GM23338 (cell line): ENCODE results near the gene KRT84. TPM values are rescaled to one million over a fixed set of nuclear protein-coding genes. Genes with fewer than 3 reads are reported as not detected.

Source experiments
- ATAC-seq: fragments of 200-7000 bp; cut with Tn5 transposase; 3 replicates; pipeline ENCODE4 v1.9.1; 2020
- DNase-seq: peaks from one replicate; pipeline ENCODE4 v3.0.0-alpha.2; 2015; ENCODE audit warnings: low spot score
- H2AFZ ChIP-seq: fragments of 200-600 bp; sonication (generic); 2 replicates; pipeline ENCODE4 v1.8.0; 2016; ENCODE audit warnings: antibody characterized with exemption, mild to moderate bottlenecking, moderate library complexity
- H3F3A ChIP-seq: fragments of 200-600 bp; sonication (generic); replicated peaks from 2 replicates; pipeline ENCODE4 v1.8.0; 2017; ENCODE audit warnings: antibody characterized with exemption, mixed run types, low read depth
- H3K27ac ChIP-seq: fragments of 200-600 bp; sonication (generic); 2 replicates; pipeline ENCODE4 v1.6.1; 2016; ENCODE audit warnings: low read depth
- H3K27me3 ChIP-seq: fragments of 200-600 bp; sonication (generic); 2 replicates; pipeline ENCODE4 v1.8.0; 2016; ENCODE audit warnings: mild to moderate bottlenecking, mixed run types, moderate library complexity; ENCODE audit not compliant: insufficient read depth
- H3K36me3 ChIP-seq: fragments of 200-600 bp; sonication (generic); 2 replicates; pipeline ENCODE4 v1.8.0; 2016; ENCODE audit warnings: mild to moderate bottlenecking; ENCODE audit not compliant: insufficient read depth
- H3K4me1 ChIP-seq: fragments of 200-600 bp; sonication (generic); 2 replicates; pipeline ENCODE4 v1.8.0; 2016; ENCODE audit warnings: mild to moderate bottlenecking, moderate library complexity; ENCODE audit not compliant: insufficient read depth
- H3K4me2 ChIP-seq: fragments of 200-600 bp; sonication (generic); 2 replicates; pipeline ENCODE4 v1.7.1; 2017; ENCODE audit warnings: mixed run types
- H3K4me3 ChIP-seq: fragments of 200-600 bp; sonication (generic); 2 replicates; pipeline ENCODE4 v1.6.1; 2016; ENCODE audit warnings: mixed run types
- H3K79me2 ChIP-seq: fragments of 200-600 bp; sonication (generic); replicated peaks from 2 replicates; pipeline ENCODE4 v1.8.0; 2017; ENCODE audit warnings: mild to moderate bottlenecking; ENCODE audit not compliant: insufficient read depth
- H3K9me2 ChIP-seq: fragments of 200-600 bp; sonication (generic); 2 replicates; pipeline ENCODE4 v1.8.0; 2017; ENCODE audit not compliant: insufficient read depth
- H4K20me1 ChIP-seq: fragments of 200-600 bp; sonication (generic); replicated peaks from 2 replicates; pipeline ENCODE4 v1.8.0; 2017; ENCODE audit warnings: mild to moderate bottlenecking; ENCODE audit not compliant: insufficient read depth
- H3K27ac Mint-ChIP-seq: 2 replicates; pipeline ENCODE4 v1.8.0; 2020; ENCODE audit warnings: inconsistent platforms, mild to moderate bottlenecking, moderate library complexity, mixed read lengths
- H3K27me3 Mint-ChIP-seq: 3 replicates; pipeline ENCODE4 v1.8.0; 2022; ENCODE audit warnings: low read depth, mild to moderate bottlenecking, moderate library complexity, mixed read lengths, inconsistent platforms; ENCODE audit not compliant: insufficient read depth, poor library complexity
- H3K36me3 Mint-ChIP-seq: 3 replicates; pipeline ENCODE4 v1.8.0; 2021; ENCODE audit warnings: low read depth, mild to moderate bottlenecking, inconsistent platforms, moderate library complexity, mixed read lengths
- H3K4me1 Mint-ChIP-seq: 3 replicates; pipeline ENCODE4 v1.8.0; 2020; ENCODE audit warnings: mild to moderate bottlenecking, inconsistent platforms, mixed read lengths
- H3K4me3 Mint-ChIP-seq: 3 replicates; pipeline ENCODE4 v1.8.0; 2021; ENCODE audit warnings: moderate library complexity, mild to moderate bottlenecking, inconsistent platforms, mixed read lengths
- H3K9me3 Mint-ChIP-seq: 3 replicates; pipeline ENCODE4 v1.8.0; 2020; ENCODE audit warnings: moderate library complexity, mild to moderate bottlenecking, inconsistent platforms, mixed read lengths
- CREB1 ChIP-seq: fragments of 250-450 bp; sonication (Bioruptor Pico); IDR thresholded peaks from 2 replicates; pipeline ENCODE4 v1.5.0; 2020; ENCODE audit warnings: low read depth, mild to moderate bottlenecking, moderate library complexity
- EZH2 ChIP-seq: fragments of 200-600 bp; sonication (generic); IDR thresholded peaks from one replicate; pipeline ENCODE4 v1.8.0; 2017; ENCODE audit warnings: antibody characterized with exemption, mild to moderate bottlenecking, low read depth; ENCODE audit not compliant: unreplicated experiment
- EZH2phosphoT487 ChIP-seq: fragments of 200-600 bp; sonication (generic); IDR thresholded peaks from one replicate; pipeline ENCODE4 v1.8.1; 2018; ENCODE audit warnings: antibody characterized with exemption; ENCODE audit not compliant: unreplicated experiment
- JUNB ChIP-seq: IDR thresholded peaks from one replicate; pipeline ENCODE4 v1.6.1; 2016; ENCODE audit warnings: antibody characterized with exemption; ENCODE audit not compliant: unreplicated experiment
- NANOG ChIP-seq: IDR thresholded peaks from 2 replicates; pipeline ENCODE4 v1.6.1; 2016; ENCODE audit warnings: antibody characterized with exemption, borderline replicate concordance
- POLR2AphosphoS5 ChIP-seq: IDR thresholded peaks from 2 replicates; pipeline ENCODE4 v1.6.1; 2016; ENCODE audit warnings: antibody characterized with exemption, low read depth
- ZNF114 ChIP-seq: fragments of 250-450 bp; sonication (Bioruptor Pico); IDR thresholded peaks from 2 replicates; pipeline ENCODE4 v1.5.0; 2020; ENCODE audit warnings: mild to moderate bottlenecking, moderate library complexity
- ZNF331 ChIP-seq: fragments of 250-450 bp; sonication (Bioruptor Pico); IDR thresholded peaks from 2 replicates; pipeline ENCODE4 v1.5.0; 2020; ENCODE audit warnings: low read depth, mild to moderate bottlenecking, moderate library complexity
- ZNF462 ChIP-seq: fragments of 250-450 bp; sonication (Bioruptor Pico); IDR thresholded peaks from 2 replicates; pipeline ENCODE4 v1.5.0; 2020; ENCODE audit warnings: mild to moderate bottlenecking, moderate library complexity
- polyA plus RNA-seq: library from polyadenylated mRNA; unstranded; fragments of >200 nt; fragmentation: Nextera tagmentation; extraction: Ambion mirVana; gene quantifications from 2 replicates; pipeline ENCODE4 v1.2.1, GENCODE V29; 2016
- total RNA-seq: library from RNA; depleted of rRNA; stranded (reverse); fragments of >200 nt; shearing (Covaris generic); gene quantifications from 2 replicates; pipeline ENCODE4 v1.2.3, GENCODE V29; 2014

The KRT84 gene
- total and polyA plus RNA-seq, 2 experiments from 2014 or later = not detected

GRCh38 chr12:52350786-52351185 lies 34.7 kb downstream of the KRT84 start:
- no peaks in the 10 kb centered on the region for H3K9me3 Mint-ChIP-seq
- no peaks in the 10 kb centered on the region for H3K4me1 Mint-ChIP-seq
- Histone ChIP-seq H3F3A (no peaks in the 10 kb centered on the region), H3K36me3 (no peaks in the 10 kb centered on the region), H4K20me1 (no peaks in the 10 kb centered on the region; the same call in 1 of the 2 replicates), H2AFZ (no peak overlapping the region), H3K27me3 (no peaks in the 10 kb centered on the region), H3K9me2 (no peaks in the 10 kb centered on the region), H3K27ac (no peak overlapping the region), H3K4me3 (no peak overlapping the region), H3K4me2 (no peak overlapping the region), H3K4me1 (no peaks in the 10 kb centered on the region), H3K79me2 (no peaks in the 10 kb centered on the region)
- H3K27me3 Mint-ChIP-seq = peaks cover 3% of the 10 kb centered on the region
- ATAC-seq = no peak
- no peak for DNase-seq
- H3K27ac Mint-ChIP-seq = no peak overlapping the region
- no peak overlapping the region for H3K4me3 Mint-ChIP-seq
- TF ChIP-seq ZNF331 (CRISPR knock-in tag) = no peak
- TF ChIP-seq CREB1 = no peak
- TF ChIP-seq ZNF114 (CRISPR knock-in tag) = no peak
- no peak for TF ChIP-seq JUNB
- TF ChIP-seq NANOG = no peak
- TF ChIP-seq POLR2AphosphoS5 = no peak
- no peak for TF ChIP-seq EZH2
- no peak for TF ChIP-seq EZH2phosphoT487
- TF ChIP-seq ZNF462 (CRISPR knock-in tag) = no peak
- H3K36me3 Mint-ChIP-seq = no peaks in the 10 kb centered on the region
